ENCODE measurements around the gene DENND4A.

- TF ChIP-seq CTCF (IDR thresholded peaks at IDR 0.05 in 4 of 5, conservative IDR thresholded peaks at IDR 0.05 in 1 of 5) (no peak), POLR2A (IDR thresholded peaks at IDR 0.05) (no peak)
Measured at GRCh38 chr15:65787260-65787659, 4.8 kb downstream of the DENND4A start.
